ENCODE results near the gene GOLGA6L1. TPM values are rescaled to one million over a fixed set of nuclear protein-coding genes. Genes with fewer than 3 reads are reported as not detected.
"Not testable (repeated sequence)": the region's sequence is repeated elsewhere in the genome, so short reads cannot be mapped to it uniquely, and the experiment has no call there.

GOLGA6L1 gene, protein sequence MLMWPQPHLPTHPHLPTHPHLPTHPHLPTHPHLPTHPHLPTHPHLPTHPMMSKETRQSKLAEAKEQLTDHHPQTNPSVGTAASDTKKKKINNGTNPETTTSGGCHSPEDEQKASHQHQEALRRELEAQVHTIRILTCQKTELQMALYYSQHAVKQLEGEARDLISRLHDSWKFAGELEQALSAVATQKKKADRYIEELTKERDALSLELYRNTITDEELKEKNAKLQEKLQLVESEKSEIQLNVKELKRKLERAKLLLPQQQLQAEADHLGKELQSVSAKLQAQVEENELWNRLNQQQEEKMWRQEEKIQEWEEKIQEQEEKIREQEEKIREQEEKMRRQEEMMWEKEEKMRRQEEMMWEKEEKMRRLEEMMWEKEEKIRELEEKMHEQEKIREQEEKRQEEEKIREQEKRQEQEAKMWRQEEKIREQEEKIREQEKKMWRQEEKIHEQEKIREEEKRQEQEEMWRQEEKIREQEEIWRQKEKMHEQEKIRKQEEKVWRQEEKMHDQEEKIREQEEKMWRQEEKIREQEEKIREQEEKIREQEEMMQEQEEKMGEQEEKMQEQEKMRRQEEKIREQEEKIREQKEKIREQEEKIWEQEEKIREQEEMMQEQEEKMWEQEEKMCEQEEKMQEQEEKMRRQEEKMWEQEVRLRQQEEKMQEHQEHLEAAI
- total RNA-seq = not detected in 2 replicates

DNA sequence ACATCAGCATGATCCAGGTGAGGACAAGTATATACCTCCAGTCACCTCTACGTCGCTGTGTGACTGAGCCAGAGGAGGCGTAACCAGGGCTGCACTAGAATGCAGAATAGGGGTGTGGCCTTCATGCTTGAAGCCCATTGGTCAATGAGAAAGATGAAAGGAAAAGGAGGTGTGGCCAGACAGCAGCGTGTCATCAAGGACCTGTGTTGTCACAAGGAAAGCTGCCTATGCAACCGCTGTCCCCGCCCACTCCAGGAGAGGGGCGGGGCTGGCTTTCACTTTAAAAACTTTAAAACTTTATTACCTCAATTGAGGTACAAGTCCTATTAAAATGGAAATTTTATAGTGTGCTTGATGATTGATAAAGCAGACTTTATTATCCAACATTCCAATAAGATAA is at the start of gene GOLGA6L1:
GOLGA6L1 (minus strand) TSS at position 101 of the 400 bp plus-strand sequence; CDS start at position 10, 91 bp downstream.
- DNase-seq (ENCODE audit: low read depth); FAIRE-seq; H3K4me3 ChIP-seq (ENCODE audit: low read depth, low read length); H3K36me3 ChIP-seq (ENCODE audit: control insufficient read depth, insufficient read depth, low read length); H3K27me3 ChIP-seq (ENCODE audit: control insufficient read depth, insufficient read depth, low read length): not testable (repeated sequence)

DNA sequence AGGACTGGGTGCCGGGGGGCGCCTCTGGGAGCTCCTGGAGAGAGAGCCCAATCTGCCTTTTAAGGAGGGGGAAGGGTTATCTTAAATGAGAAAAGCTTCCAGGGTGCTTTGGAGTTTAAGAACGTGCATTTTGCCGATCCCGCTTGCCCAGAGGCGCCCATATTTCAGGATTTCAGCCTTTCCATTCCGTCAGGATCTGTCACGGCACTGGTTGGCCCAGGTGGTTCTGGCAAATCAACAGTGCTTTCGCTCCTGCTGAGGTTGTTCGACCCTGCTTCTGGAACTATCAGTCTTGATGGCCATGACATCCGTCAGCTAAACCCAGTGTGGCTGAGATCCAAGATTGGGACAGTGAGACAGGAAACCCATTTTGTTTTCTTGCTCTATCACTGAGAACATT is 44.6 kb upstream of the GOLGA6L1 start:
- not testable (repeated sequence) for H3K27me3 ChIP-seq (ENCODE audit: control insufficient read depth, insufficient read depth, low read length); H3K36me3 ChIP-seq (ENCODE audit: control insufficient read depth, insufficient read depth, low read length); H3K4me3 ChIP-seq (ENCODE audit: low read depth, low read length); FAIRE-seq; DNase-seq (ENCODE audit: low read depth)

DNA sequence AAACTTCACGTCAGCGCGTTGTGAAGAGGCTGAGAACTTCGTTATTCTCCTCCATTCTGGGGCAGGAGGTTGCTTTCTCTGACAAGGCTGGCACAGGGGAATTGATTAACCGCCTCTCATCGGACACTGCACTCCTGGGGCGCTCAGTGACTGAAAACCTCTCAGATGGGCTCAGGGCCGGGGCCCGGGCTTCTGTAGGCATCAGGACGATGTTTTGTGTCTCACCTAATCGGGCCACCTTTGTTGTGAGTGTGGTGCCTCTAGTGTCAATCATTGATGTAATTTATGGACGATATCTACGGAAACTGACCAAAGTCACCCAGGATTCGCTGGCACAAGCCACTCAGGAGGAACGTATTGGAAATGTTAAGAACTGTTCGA is 43.9 kb upstream of the GOLGA6L1 start:
- H3K4me3 ChIP-seq (ENCODE audit: low read depth, low read length); H3K27me3 ChIP-seq (ENCODE audit: control insufficient read depth, insufficient read depth, low read length); DNase-seq (ENCODE audit: low read depth); H3K36me3 ChIP-seq (ENCODE audit: control insufficient read depth, insufficient read depth, low read length); FAIRE-seq: not testable (repeated sequence)

DNA sequence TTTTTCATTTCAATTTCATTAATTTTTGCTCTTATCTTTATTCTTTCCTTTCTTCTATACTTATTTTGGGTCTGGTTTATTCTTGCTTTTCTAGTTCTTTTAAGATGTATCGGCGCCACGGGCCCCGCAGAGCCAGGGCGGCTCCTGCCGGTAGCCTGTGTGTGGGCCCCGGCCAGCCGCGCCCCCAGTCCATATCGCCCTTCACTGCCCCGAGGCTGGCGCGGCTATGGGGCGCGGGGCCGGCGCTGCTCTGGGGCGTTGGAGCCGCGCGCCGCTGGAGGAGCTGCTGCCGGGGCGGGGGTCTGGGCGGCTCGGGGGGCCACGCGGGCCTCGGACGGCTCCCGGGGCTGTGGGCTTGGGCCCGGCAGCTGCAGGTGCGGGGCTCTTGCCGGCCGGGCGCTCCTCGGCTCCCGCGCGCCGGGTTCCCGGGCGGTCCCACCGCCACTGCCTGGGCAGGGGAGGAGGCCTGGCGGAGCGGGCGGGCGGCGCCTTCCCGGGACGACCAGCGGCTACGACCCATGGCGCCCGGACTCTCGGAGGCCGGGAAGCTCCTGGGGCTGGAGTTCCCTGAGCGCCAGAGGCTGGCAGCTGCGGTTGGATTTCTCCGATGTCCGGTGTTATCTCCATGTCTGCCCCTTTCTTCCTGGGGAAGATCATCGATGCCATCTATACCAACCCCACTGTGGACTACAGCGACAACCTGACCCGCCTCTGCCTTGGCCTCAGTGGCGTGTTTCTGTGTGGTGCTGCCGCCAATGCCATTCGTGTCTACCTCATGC is 43.3 kb upstream of the GOLGA6L1 start:
- FAIRE-seq; H3K36me3 ChIP-seq (ENCODE audit: control insufficient read depth, insufficient read depth, low read length); DNase-seq (ENCODE audit: low read depth); H3K4me3 ChIP-seq (ENCODE audit: low read depth, low read length); H3K27me3 ChIP-seq (ENCODE audit: control insufficient read depth, insufficient read depth, low read length): not testable (repeated sequence)

DNA sequence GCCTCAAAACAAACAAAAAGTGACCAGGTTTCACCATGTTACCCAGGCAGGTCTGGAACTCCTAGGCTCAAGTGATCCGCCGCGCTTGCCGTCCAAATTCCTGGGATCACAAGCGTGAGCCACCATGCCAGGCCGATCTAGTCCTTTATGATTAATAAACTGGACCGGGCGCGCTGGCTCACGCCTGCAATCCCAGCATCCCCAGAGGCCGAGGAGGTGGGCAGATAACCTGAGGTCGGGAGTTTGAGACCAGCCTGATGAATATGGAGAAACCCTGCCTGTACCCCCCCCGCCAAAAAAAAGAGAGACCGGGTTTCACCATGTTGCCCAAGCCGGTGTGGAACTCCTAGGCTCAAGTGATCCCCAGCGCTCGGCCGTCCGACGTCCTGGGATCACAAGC is 40.1 kb upstream of the GOLGA6L1 start:
- DNase-seq (ENCODE audit: low read depth); FAIRE-seq; H3K27me3 ChIP-seq (ENCODE audit: control insufficient read depth, insufficient read depth, low read length); H3K4me3 ChIP-seq (ENCODE audit: low read depth, low read length); H3K36me3 ChIP-seq (ENCODE audit: control insufficient read depth, insufficient read depth, low read length): not testable (repeated sequence)

DNA sequence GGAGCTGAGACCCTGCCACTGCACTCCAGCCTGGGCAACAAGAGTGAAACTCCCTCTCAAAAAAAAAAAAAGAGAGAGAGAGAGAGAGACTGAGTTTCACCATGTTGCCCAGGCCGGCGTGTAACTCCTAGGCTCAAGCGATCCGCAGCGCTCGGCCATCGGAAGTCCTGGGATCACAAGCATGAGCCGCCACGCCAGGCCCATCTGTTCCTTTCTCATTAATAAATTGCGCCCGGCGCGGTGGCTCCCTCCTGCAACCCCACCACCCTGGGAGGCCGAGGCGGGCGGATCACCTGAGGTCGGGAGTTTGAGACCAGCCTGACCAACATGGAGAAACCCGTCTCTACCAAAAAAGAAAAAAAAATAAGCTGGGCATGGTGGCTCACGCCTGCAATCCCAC is 39.0 kb upstream of the GOLGA6L1 start:
- not testable (repeated sequence) for H3K4me3 ChIP-seq (ENCODE audit: low read depth, low read length); H3K36me3 ChIP-seq (ENCODE audit: control insufficient read depth, insufficient read depth, low read length); FAIRE-seq; H3K27me3 ChIP-seq (ENCODE audit: control insufficient read depth, insufficient read depth, low read length); DNase-seq (ENCODE audit: low read depth)

DNA sequence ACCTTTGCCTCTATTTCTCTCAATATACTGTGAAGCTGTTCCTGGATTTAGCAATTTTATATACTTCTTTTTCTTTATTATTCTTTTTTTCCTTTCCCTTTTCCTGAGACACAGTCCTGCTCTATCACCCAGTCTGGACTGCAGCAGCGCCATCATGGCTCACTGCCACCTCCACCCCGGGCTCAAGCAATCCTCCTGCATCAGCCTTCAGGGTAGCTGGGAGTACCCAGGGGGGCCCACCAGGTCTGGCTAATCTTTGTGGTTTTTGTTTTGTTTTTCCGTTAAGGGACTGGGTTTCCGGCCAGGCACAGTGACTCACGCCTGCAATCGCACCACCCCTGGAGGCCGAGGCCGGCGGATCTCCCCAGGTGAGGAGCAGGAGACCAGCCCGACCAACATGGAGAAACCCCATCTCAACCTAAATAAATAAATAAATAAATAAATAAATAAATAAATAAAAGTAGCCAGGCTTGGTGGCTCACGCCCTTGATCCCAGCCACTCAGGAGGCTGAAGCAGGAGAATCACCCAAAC is 38.1 kb upstream of the GOLGA6L1 start:
- FAIRE-seq; H3K36me3 ChIP-seq (ENCODE audit: control insufficient read depth, insufficient read depth, low read length); H3K27me3 ChIP-seq (ENCODE audit: control insufficient read depth, insufficient read depth, low read length); H3K4me3 ChIP-seq (ENCODE audit: low read depth, low read length); DNase-seq (ENCODE audit: low read depth): not testable (repeated sequence)

DNA sequence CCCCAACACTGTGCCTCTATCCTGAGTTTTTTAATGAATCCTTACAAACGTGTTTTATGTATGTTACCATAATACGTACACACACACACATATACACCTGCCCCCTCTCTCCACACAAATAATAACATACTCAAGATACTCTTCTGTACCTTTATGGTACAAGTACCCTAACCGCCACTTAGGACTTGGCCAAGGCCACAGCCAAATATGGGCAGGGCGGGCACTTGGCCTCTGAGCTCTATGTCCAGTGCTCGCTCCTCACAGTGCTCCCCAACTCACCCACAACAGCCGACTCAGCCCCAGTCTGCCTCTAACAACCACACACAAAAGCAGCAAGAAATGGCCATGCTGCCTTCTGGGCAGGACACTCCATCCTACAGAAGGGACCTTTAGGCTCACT is 3.8 kb downstream of the GOLGA6L1 start:
- not testable (repeated sequence) for DNase-seq (ENCODE audit: low read depth); H3K27me3 ChIP-seq (ENCODE audit: control insufficient read depth, insufficient read depth, low read length); FAIRE-seq; H3K4me3 ChIP-seq (ENCODE audit: low read depth, low read length); H3K36me3 ChIP-seq (ENCODE audit: control insufficient read depth, insufficient read depth, low read length)

DNA sequence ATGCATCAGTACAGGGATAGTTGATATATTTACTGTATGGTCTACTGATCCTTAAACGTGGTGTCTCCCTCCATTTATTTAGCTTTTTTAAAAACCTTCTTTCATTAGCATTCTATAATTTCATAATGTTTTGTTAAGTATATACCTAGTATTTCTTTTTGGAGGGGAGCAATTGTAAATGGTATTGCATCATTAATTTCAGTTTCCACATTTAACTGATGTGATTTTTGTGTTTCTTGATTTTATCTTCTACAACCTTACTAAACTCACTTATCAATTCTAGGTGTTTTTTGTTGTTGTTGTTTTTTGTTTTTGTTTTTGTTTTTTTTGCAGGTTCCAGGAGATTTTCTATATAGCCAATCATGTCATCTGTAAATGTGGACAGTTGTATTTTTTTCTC is 18.4 kb downstream of the GOLGA6L1 start:
- DNase-seq (ENCODE audit: low read depth) = no peak
- Histone ChIP-seq H3K4me3 (ENCODE audit: low read depth, low read length) (no peak overlapping the region), H3K27me3 (ENCODE audit: control insufficient read depth, insufficient read depth, low read length) (no peaks in the 10 kb centered on the region), H3K36me3 (ENCODE audit: control insufficient read depth, insufficient read depth, low read length) (no peaks in the 10 kb centered on the region)
- TF ChIP-seq, protein P1, sequence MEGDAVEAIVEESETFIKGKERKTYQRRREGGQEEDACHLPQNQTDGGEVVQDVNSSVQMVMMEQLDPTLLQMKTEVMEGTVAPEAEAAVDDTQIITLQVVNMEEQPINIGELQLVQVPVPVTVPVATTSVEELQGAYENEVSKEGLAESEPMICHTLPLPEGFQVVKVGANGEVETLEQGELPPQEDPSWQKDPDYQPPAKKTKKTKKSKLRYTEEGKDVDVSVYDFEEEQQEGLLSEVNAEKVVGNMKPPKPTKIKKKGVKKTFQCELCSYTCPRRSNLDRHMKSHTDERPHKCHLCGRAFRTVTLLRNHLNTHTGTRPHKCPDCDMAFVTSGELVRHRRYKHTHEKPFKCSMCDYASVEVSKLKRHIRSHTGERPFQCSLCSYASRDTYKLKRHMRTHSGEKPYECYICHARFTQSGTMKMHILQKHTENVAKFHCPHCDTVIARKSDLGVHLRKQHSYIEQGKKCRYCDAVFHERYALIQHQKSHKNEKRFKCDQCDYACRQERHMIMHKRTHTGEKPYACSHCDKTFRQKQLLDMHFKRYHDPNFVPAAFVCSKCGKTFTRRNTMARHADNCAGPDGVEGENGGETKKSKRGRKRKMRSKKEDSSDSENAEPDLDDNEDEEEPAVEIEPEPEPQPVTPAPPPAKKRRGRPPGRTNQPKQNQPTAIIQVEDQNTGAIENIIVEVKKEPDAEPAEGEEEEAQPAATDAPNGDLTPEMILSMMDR (IDR thresholded peaks at IDR 0.05; ENCODE audit: insufficient read depth, low read length, severe bottlenecking) = no peak
- FAIRE-seq = no peak

Data from bronchial epithelial cell (primary cell).